Activated CD4-positive, CD25-positive, alpha-beta regulatory T cell (primary cell): ENCODE measurements around the gene APLNR.
"Not testable (repeated sequence)": the region's sequence is repeated elsewhere in the genome, so short reads cannot be mapped to it uniquely, and the experiment has no call there.

Source experiments
- DNase-seq, 4 experiments: peaks; one replicate each; lab custom pipeline; 2025; lab: John Stamatoyannopoulos, UW

APLNR gene

GRCh38 chr11:57237204-57237681, at the start of gene APLNR:
APLNR (minus strand) TSS chr11:57237250; CDS start chr11:57237004, 246 bp downstream.
- no peak for DNase-seq

GRCh38 chr11:57283231-57283990, 46.4 kb upstream of the APLNR start:
- no peak for DNase-seq

GRCh38 chr11:57281546-57281945, 44.5 kb upstream of the APLNR start:
- not testable (repeated sequence) for DNase-seq

GRCh38 chr11:57279116-57279515, 42.1 kb upstream of the APLNR start:
- DNase-seq: no peak

- DNase-seq: no peak
Observed at GRCh38 chr11:57278721-57279095, 41.7 kb upstream of the APLNR start.

GRCh38 chr11:57277845-57278720, 41.0 kb upstream of the APLNR start:
- DNase-seq: peak in 1 of 4 experiments; percentile 6

- no peak for DNase-seq
Observed at GRCh38 chr11:57276971-57277675, 40.1 kb upstream of the APLNR start.

- DNase-seq: no peak
Observed at GRCh38 chr11:57276169-57276970, 39.3 kb upstream of the APLNR start.

- DNase-seq: no peak
Observed at GRCh38 chr11:57275582-57275981, 38.5 kb upstream of the APLNR start.

- no peak for DNase-seq
Observed at GRCh38 chr11:57274904-57275498, 38.0 kb upstream of the APLNR start.

- no peak for DNase-seq
Observed at GRCh38 chr11:57273448-57274058, 36.5 kb upstream of the APLNR start.

GRCh38 chr11:57269571-57270021, 32.5 kb upstream of the APLNR start:
- DNase-seq: no peak

- DNase-seq: no peak
Observed at GRCh38 chr11:57266157-57266556, 29.1 kb upstream of the APLNR start.

GRCh38 chr11:57263351-57263750, 26.3 kb upstream of the APLNR start:
- DNase-seq: no peak

GRCh38 chr11:57262157-57262556, 25.1 kb upstream of the APLNR start:
- no peak for DNase-seq

GRCh38 chr11:57260937-57261783, 24.1 kb upstream of the APLNR start:
- no peak for DNase-seq

- DNase-seq: no peak
Observed at GRCh38 chr11:57256119-57256518, 19.1 kb upstream of the APLNR start.

- no peak for DNase-seq
Observed at GRCh38 chr11:57255618-57256017, 18.6 kb upstream of the APLNR start.

GRCh38 chr11:57254631-57255030, 17.6 kb upstream of the APLNR start:
- no peak for DNase-seq
